GM18502 (cell line): ENCODE results near the gene MKRN2.
"Not testable (repeated sequence)": the region's sequence is repeated elsewhere in the genome, so short reads cannot be mapped to it uniquely, and the experiment has no call there.

Experiments used
- ATAC-seq: cut with Tn5 transposase; IDR thresholded peaks from one replicate; pipeline ENCODE4 v1.9.1; 2021; ENCODE audit warnings: mild to moderate bottlenecking; ENCODE audit not compliant: unreplicated experiment, poor library complexity

MKRN2 gene, protein sequence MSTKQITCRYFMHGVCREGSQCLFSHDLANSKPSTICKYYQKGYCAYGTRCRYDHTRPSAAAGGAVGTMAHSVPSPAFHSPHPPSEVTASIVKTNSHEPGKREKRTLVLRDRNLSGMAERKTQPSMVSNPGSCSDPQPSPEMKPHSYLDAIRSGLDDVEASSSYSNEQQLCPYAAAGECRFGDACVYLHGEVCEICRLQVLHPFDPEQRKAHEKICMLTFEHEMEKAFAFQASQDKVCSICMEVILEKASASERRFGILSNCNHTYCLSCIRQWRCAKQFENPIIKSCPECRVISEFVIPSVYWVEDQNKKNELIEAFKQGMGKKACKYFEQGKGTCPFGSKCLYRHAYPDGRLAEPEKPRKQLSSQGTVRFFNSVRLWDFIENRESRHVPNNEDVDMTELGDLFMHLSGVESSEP

GRCh38 chr3:12556690-12557472 lies at the start of gene MKRN2:
MKRN2 (plus strand) TSS chr3:12557087; CDS start chr3:12557151, 64 bp downstream.
- peak; percentile 85 for ATAC-seq

- no peak for ATAC-seq
Observed at GRCh38 chr3:12507591-12508281, 49.2 kb upstream of the MKRN2 start.

DNA sequence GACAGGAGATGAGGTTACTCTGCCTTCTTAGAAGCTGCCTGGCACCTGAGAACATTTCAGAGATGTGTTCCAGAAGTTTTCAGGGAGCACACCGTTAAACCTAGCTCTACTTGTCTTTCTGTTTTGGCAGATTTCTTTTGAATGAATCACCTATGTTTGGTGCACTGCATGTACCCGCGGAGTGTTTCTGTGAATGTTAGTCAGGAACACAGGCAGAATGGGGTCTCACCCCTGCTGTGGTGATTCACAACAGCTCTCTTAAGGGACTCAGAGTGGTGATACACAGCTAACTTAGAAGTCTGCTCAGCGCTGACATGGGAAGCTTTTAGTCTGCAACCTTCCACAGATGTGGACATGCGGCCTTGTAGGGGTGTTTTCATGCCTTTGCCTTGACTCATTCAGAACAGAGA lies 48.6 kb upstream of the MKRN2 start:
- ATAC-seq: no peak

GRCh38 chr3:12509466-12509865 lies 47.4 kb upstream of the MKRN2 start:
- no peak for ATAC-seq

DNA sequence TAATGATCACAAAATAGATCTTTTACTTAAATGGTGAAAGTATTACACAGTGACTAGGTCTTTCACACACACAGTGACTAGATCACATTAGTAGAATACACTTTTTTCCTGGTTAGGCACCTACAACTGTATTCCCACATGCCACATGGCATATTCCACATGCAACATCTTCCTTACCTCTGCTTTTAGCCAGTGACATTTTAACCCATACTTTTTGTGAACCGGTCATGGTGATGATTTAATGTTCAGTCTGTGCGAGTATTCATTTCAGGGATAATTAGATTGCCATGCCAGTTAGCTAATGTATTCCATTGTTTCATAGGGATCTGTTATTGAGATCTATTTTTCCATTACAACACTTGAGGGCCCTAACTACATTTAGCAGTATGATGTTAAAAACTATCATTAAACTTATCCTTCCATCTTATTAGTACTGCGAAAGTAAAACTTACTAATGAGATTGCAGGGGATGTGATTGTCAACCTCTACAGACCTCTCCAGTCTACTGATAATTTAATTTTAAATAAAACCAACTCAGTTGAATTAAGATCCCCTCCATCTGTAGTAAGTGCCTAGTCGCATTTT lies 44.3 kb upstream of the MKRN2 start:
- no peak for ATAC-seq

DNA sequence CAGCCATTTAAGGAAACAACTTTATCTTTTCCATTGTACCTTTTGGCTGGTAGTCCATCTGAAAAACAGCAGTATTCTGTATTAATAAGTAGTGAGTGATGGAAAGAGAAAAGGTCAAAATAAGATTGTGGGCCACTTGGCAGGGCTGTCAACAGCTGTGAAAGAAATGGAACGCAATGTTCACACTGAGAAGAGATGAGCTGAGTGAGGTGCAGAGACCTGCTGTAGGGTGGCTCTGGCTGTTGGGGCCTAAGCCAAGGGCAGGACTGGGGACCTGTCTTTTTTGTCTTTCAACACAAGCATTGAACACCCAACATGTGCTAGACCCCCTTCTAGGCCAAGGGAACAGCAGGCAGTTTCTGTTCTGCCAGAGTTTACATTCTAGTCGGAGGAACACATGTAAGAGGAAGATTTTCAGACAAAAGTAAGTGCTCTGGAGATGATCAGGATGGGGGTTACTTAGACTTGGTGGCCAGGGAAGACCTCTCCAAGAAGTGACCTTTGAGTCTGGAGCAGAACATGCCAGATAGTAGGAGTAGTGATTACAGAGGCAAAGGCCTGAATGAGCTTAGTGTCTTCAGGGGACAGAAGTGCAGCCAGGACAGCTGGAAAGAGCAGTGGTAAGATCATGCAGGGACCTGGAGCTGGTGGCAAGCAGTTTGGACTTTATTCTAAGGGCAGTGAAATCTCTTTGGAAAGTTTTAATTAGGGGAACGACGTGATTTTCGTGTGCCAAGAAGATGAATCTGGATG lies 43.0 kb upstream of the MKRN2 start:
- no peak for ATAC-seq

DNA sequence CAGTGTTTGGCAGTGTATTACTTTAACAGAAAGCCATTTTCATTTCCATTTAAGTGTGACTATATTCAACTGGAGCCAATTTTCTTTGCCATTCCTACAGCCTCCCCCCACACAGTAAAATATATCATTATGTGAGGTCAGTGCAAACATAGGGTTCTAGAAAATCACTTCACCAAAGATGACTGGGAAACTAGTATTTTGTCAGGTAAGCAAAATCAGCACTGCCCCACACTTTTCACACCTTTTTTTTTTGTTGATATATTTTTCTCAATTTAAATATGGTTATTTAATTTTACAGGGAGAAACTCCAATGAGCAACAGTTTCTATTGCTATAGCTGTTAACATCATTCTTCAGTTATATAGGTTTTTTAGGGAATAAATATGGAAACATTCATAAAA lies 41.3 kb upstream of the MKRN2 start:
- no peak for ATAC-seq

DNA sequence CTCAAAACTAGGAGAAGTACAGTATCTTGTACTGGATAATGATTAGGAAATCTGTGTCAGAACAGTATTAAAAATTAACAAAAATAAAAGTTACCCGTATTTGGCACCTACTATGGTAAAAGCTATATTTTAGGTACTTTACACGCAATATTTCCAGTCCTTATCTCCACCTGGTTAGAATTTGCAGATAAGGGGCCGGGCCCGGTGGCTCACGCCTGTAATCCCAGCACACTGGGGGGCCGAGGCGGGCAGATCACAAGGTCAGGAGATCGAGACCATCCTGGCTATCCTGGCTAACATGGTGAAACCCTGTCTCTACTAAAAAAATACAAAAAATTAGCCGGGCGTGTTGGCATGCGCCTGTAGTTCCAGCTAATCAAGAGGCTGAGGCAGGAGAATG lies 40.0 kb upstream of the MKRN2 start:
- ATAC-seq: no peak

- no peak for ATAC-seq
Observed at GRCh38 chr3:12518261-12519028, 38.4 kb upstream of the MKRN2 start.

DNA sequence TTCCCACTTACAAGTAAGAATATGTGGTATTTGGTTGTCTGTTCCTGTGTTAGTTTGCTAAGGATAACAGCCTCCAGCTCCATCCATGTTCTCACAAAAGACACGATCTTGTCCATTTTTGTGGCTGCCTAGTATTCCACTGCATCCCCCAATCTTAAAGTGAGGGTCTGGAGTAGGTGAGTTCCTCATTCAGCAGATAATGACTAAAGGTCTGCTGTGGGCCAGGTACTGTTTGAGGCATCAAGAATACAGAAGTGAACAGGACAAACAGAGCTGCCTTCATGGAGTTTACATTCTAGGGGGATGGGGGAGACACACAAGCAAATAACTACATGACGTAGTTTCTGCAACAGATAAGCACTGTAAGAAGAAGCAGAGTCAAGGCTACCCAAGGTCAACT lies 35.9 kb upstream of the MKRN2 start:
- ATAC-seq: no peak

DNA sequence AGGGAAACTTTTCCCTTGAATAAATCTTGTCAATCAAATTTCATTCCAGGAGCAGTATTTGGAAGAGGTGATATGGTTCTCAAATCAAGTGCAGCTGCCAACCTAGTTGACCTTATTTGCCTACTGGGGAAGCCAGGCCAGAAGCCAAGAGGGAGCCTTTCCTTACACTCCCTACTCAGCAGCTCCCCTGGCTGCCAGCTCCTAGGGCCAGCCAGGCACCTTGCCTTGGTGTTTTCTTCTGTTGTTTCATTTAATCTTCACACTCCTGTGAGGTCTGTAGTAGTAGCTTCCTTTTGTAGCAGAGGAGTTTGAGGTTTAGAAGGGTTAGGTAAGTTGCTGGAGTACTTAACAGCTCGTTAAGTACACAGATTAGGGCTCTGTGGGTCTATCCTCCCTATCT lies 34.2 kb upstream of the MKRN2 start:
- ATAC-seq: no peak

- ATAC-seq: no peak
Observed at GRCh38 chr3:12527757-12528143, 29.1 kb upstream of the MKRN2 start.

- no peak for ATAC-seq
Observed at GRCh38 chr3:12532182-12532581, 24.7 kb upstream of the MKRN2 start.

GRCh38 chr3:12536423-12536822 lies 20.5 kb upstream of the MKRN2 start:
- no peak for ATAC-seq

DNA sequence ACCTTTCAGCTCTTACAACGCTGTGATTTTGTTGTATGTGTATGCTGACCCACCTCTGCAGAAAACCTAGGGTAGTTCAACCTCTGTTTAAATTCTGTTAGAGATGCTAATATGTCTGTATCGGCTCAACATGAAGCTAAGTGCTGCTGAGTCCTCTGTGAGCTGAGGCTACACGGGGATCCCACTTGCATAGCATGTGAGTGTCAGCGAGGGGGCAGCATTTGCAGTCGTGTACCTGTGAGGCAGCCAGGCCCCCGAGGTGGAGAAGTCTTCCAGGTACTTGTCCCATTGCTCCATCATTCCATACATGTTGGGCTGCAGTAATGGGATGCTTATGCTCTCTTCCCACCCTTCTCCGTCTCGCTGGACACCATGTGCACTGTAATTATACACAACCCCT lies 15.3 kb upstream of the MKRN2 start:
- ATAC-seq: no peak

- ATAC-seq: not testable (repeated sequence)
Observed at GRCh38 chr3:12543497-12543896, 13.4 kb upstream of the MKRN2 start.

DNA sequence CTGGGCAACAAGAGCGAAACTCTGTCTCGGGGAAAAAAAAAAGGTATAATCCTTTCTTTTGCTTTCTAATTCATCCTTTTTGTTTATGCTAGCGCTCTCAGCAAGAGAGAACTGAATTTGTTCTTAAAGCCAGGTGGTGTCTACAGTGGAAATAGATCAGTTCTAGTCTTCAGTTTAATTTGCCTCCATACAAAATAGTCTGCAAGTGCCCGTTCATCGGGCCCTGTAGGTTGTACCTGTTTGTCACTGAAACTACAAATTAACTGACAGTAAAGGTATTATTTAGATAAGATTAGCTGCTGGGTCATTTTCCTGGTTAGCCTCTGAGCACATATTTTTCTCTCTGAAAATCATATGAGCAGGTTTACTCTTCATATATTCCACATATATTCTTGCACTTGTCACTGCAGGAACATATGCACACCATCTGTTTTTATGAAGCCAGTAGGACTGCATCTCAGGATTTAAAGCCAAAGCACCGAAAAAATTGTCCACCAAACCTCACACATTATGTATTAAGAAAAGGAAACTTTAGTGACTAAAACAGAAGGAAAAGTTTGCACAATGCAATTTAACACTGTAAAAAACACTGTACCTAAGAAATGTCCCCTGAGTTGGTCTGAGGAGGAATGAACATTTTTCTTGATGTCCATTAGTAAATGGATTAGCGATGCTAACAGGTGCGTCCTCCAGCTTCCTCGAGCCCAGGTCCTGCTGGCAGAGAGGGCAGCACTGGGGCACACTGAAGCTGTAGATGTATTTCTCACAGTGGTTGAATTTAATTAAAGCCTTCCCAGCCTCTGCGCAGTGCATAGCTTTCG lies 12.0 kb upstream of the MKRN2 start:
- ATAC-seq: no peak

DNA sequence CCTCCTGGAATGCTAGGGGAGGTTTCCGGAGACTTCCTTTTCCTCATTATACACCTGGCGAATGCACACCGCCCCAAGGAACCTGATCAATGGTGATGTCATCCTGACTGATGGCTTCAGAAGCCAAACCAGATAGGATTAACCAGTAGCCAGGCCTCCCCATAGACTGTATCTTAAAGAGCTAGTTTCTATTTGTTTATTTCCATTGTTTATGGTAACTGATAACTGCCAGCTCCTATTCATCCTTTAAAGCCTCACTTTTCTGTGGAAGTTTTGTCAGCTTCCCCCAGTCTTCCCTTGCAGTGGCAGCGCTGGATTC lies 11.5 kb upstream of the MKRN2 start, which contains the start of gene MKRN2OS:
Gene MKRN2OS (minus strand): TSS at position 27 of the 319 bp plus-strand sequence. CDS start 35 bp downstream, outside the sequence.
- no peak for ATAC-seq
